ENCODE data around the gene TIAL1. TPM values are rescaled to one million over a fixed set of nuclear protein-coding genes. Genes with fewer than 3 reads are reported as not detected.

The TIAL1 gene
- total and polyA plus RNA-seq, 4 donors = 19.7 to 28.7 (median 23.4) TPM

- Histone ChIP-seq H3K4me1 (ENCODE audit: control insufficient read depth in 4 of 4, insufficient read depth in 4 of 4, low read length in 3 of 4) (no peaks in the 10 kb centered on the region), H3K4me3 (ENCODE audit: low read depth in 1 of 3, low read length in 3 of 3) (no peak overlapping the region), H3K27me3 (ENCODE audit: control insufficient read depth in 4 of 4, insufficient read depth in 4 of 4, low read length in 3 of 4) (peaks cover 0 to 2% (median under 1%) of the 10 kb centered on the region in 4 donors), H3K9me3 (ENCODE audit: control insufficient read depth in 4 of 4, low read length in 3 of 4) (no peaks in the 10 kb centered on the region), H3K9ac (ENCODE audit: low read depth in 1 of 2, low read length in 2 of 2) (no peak overlapping the region), H3K27ac (ENCODE audit: low read depth in 1 of 2, low read length in 2 of 2) (no peak overlapping the region), H3K36me3 (ENCODE audit: control insufficient read depth in 4 of 4, insufficient read depth in 3 of 4, low read depth in 1 of 4, low read length in 3 of 4) (no peaks in the 10 kb centered on the region)
- no peak for TF ChIP-seq CTCF (IDR thresholded peaks at IDR 0.05; ENCODE audit: low read depth, low read length, missing input control)
- no peak for TF ChIP-seq RAD21 (IDR thresholded peaks at IDR 0.05)
- TF ChIP-seq, protein P1, sequence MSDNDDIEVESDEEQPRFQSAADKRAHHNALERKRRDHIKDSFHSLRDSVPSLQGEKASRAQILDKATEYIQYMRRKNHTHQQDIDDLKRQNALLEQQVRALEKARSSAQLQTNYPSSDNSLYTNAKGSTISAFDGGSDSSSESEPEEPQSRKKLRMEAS (IDR thresholded peaks at IDR 0.05) = no peak
- TF ChIP-seq HNF4G (IDR thresholded peaks at IDR 0.05) = no peak
- no peak for TF ChIP-seq ZBTB33 (IDR thresholded peaks at IDR 0.05)
- TF ChIP-seq HNF4A (conservative IDR thresholded peaks at IDR 0.05) = no peak
- no peak for TF ChIP-seq SP1 (IDR thresholded peaks at IDR 0.05)
- TF ChIP-seq, protein P2, sequence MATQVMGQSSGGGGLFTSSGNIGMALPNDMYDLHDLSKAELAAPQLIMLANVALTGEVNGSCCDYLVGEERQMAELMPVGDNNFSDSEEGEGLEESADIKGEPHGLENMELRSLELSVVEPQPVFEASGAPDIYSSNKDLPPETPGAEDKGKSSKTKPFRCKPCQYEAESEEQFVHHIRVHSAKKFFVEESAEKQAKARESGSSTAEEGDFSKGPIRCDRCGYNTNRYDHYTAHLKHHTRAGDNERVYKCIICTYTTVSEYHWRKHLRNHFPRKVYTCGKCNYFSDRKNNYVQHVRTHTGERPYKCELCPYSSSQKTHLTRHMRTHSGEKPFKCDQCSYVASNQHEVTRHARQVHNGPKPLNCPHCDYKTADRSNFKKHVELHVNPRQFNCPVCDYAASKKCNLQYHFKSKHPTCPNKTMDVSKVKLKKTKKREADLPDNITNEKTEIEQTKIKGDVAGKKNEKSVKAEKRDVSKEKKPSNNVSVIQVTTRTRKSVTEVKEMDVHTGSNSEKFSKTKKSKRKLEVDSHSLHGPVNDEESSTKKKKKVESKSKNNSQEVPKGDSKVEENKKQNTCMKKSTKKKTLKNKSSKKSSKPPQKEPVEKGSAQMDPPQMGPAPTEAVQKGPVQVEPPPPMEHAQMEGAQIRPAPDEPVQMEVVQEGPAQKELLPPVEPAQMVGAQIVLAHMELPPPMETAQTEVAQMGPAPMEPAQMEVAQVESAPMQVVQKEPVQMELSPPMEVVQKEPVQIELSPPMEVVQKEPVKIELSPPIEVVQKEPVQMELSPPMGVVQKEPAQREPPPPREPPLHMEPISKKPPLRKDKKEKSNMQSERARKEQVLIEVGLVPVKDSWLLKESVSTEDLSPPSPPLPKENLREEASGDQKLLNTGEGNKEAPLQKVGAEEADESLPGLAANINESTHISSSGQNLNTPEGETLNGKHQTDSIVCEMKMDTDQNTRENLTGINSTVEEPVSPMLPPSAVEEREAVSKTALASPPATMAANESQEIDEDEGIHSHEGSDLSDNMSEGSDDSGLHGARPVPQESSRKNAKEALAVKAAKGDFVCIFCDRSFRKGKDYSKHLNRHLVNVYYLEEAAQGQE (IDR thresholded peaks at IDR 0.05) = no peak
- TF ChIP-seq TAF1 (conservative IDR thresholded peaks at IDR 0.05) = no peak
- TF ChIP-seq GABPA (IDR thresholded peaks at IDR 0.05 in 1 of 2, conservative IDR thresholded peaks at IDR 0.05 in 1 of 2) = no peak
- no peak for TF ChIP-seq RXRA (IDR thresholded peaks at IDR 0.05)
- TF ChIP-seq FOXA1 (IDR thresholded peaks at IDR 0.05) = no peak
- no peak for TF ChIP-seq NR2F2 (IDR thresholded peaks at IDR 0.05)
- DNase-seq (ENCODE audit: low spot score) = no peak
- WGBS = 61% methylated on average over 2 of the region's 2 CpGs
These were observed 47.3 kb downstream of the TIAL1 start for GRCh38 chr10:119549247-119549999.

- no peak for DNase-seq (ENCODE audit: low spot score)
- no peak overlapping the region for H3K27ac ChIP-seq (ENCODE audit: low read depth in 1 of 2, low read length in 2 of 2)
- peaks cover 0 to 12% (median under 1%) of the 10 kb centered on the region in 4 donors for H3K27me3 ChIP-seq (ENCODE audit: control insufficient read depth in 4 of 4, insufficient read depth in 4 of 4, low read length in 3 of 4)
- no peaks in the 10 kb centered on the region for H3K9me3 ChIP-seq (ENCODE audit: control insufficient read depth in 4 of 4, low read length in 3 of 4)
- H3K4me3 ChIP-seq (ENCODE audit: low read depth in 1 of 3, low read length in 3 of 3) = no peak overlapping the region
- no peak overlapping the region for H3K9ac ChIP-seq (ENCODE audit: low read depth in 1 of 2, low read length in 2 of 2)
- peaks cover 9 to 16% (median 11%) of the 10 kb centered on the region in 4 donors for H3K4me1 ChIP-seq (ENCODE audit: control insufficient read depth in 4 of 4, insufficient read depth in 4 of 4, low read length in 3 of 4)
- no peaks in the 10 kb centered on the region for H3K36me3 ChIP-seq (ENCODE audit: control insufficient read depth in 4 of 4, insufficient read depth in 3 of 4, low read depth in 1 of 4, low read length in 3 of 4)
- 57% methylated on average over 3 of the region's 3 CpGs for WGBS
- TF ChIP-seq FOXA1 (IDR thresholded peaks at IDR 0.05) (no peak), EGR1 (IDR thresholded peaks at IDR 0.05; ENCODE audit: low read depth in 2 of 2) (no peak), ZBTB33 (IDR thresholded peaks at IDR 0.05) (no peak), TAF1 (conservative IDR thresholded peaks at IDR 0.05) (no peak), RXRA (IDR thresholded peaks at IDR 0.05) (no peak), CTCF (IDR thresholded peaks at IDR 0.05; ENCODE audit: low read depth, low read length, missing input control) (no peak)
- TF ChIP-seq, protein P2 (IDR thresholded peaks at IDR 0.05) = no peak
These were observed 50.8 kb downstream of the TIAL1 start for GRCh38 chr10:119546009-119546408.
